NCI-H510A treated with DMSO at 0.1 percent for 48 hours (cell line): Measurements from ENCODE around the gene LDB3.

Source experiments
- DNase-seq: peaks from one replicate; lab custom pipeline; 2025; lab: John Stamatoyannopoulos, UW

The LDB3 gene

DNA sequence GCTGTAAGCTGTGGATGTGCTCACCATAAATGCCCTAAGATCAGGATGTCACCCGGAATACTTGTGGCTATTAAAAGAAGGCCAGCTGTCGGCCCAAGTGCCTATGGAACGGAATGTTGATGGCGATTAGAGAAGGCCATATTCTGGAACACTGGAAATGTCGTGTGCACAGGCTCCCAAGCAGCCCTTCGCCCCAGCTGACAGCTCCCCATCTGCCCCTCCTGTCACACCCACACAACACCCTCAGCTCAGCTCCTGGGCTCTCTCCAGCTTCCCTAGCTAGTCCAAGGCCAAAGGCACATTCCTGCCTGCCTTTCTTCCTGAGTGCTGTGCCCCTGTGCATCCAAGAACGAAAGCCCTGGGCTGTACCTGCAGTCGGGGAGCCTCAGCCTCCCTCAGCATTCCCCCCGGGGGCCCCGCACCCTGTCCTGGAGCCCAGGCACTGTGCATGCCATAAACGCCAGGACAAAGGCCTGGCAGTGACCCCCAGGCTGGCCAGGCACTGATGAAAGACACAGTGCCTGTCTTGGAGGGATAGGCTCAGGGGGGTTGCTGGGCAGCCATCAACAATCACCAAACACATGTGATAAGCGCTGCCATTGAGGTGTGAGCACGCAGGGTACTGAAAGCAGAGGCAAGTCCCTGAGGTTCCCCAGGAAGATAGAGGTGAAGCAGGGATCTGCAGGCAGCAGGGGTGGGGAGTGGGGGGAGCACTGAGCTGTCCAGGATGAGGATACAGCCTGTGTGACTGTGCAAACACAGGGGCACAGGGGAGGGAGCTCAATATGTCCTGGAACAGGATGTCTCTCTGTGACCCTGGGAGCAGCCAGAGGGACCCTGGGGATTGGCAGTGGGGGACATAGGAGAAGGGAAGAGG is 3.7 kb upstream of the LDB3 start:
- DNase-seq = no peak

DNA sequence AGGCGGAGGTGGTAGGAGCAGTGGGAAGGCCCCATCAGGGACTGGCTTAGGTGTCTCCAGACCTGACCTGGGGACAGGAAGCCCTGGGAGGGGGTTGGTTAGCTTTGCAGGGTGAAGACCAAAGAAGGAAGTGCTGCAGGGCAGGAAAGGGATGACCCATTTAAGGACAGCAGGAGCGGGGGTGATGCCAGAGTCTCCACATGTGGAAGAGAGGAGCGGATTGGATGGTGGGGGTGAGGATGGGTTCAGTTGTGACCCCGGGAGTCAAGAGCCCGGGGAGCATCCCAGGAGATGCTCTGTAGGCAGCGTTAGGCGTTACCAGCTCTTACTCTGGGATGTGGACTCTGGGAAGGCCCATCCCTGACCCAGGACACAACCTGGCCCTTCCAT is 3.1 kb upstream of the LDB3 start:
- DNase-seq = no peak

DNA sequence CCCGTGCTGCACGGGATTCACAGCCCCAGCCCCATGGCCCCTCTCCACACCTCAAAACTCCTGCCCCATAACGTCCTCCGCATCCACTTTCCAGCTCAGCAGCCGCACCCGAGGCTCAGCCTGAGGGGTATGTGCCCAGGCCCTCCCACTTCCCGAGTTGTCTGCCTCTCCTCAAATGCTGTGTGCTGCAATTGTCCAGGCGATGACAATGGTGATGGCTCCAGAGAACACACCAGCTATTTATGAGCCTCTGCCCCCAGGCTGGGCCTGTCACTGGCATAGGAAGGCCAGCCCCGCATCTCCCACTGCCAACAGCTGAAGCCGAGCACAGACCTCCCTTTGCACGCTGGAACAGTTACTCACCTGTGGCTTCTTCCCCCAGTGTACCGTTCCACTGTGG is 2.4 kb upstream of the LDB3 start:
- no peak for DNase-seq

DNA sequence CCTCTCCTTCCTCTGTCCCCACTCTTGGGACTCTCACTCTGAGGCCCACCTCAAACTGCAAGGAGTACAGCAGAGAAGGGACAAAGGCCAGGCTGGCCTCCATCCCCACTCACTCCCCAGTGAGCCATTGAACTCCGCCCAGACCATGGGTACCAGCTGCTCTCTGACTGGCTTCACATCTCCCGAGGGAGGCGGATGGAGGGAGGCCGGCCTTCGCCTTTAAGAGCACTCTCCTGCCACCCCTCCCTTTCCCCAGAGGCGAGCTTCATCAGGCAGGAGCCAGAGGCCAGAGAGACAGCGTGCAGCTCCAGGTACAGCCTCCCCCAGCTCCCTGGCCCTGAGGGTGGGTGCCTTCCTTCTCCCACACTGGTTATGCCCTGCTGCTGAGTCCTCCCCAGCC is 1.8 kb upstream of the LDB3 start:
- DNase-seq = peak; percentile 85

DNA sequence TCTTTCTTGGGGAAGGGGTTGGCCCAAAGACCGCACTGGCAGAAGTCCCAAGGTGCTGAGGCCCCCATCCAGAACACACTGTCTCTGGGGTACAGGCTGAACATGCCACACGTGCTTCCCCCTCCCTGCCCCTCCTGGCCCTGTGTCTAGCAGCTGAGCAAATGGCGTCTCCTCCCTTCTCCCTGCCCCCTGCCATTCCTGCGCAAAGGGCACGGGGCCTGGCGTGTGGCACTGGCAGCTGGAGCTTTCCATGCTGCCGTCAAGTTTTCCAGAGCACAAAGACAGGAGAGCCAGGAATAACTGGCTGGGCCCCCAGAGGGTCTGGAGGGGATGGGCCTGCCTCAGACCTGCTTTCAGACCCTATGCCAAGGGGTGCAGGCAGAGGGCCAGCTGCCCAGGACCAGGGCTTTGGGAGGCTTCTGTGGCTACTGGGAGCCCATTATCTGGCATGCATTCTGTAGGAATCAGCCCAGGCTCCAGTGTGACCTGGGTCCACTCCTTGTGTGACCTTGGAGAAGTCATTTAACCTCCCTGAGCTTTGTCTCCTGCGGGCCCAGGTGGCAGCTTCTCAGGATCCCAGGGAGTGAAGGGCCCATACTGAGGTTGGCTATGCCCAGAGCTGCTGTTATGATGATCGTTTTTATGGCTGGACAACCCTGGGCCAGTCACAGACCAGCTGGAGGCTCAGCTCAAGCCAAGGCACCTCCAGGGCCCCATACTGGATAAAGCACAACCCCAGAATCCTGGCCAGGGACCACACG is 710 bp upstream of the LDB3 start:
- DNase-seq = no peak

DNA sequence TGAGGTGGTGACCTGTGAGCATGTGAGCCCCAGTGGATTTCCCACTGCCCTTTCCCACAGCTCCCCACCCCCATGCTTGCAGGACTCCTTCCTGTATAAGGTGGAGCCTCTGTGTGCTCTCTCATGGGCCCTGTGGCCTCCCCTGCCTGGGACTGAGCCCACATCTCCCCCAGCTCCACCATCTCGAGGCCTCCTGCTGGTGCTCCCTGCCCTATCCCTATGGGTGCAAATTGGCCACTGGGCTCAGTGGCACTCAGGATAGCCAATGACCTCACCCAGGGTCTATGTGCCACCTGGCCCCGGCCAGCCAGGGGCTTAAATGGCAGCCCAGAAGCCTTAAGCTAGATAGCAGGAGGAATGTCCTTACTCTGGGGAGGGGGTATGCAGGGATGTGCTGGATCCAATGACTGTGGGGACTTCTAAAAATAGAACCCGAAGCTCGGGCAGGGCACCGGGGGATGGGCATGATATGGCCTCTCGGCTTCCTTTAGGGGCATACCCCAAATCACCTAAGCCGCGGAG is 2.0 kb downstream of the LDB3 start:
- no peak for DNase-seq

DNA sequence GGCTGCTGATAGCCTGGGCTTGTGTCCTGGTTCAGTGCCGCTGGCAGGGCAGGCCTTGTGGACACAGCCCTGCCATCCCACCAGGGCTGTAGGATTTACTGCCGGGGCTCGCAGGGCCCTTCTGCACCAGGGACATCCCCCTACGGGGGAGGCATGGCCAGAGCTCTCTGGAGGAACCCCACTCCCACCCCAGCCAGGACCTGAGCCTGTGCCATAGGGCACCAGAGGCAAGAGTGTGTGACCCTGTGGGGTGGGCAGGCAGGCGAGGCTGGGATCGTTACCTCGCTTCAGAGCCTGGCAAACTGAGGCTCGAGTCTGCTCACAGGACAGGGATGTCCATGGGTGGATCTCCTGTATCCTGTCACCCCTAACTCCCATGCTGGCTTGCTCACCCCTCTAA is 2.6 kb downstream of the LDB3 start:
- DNase-seq = no peak

DNA sequence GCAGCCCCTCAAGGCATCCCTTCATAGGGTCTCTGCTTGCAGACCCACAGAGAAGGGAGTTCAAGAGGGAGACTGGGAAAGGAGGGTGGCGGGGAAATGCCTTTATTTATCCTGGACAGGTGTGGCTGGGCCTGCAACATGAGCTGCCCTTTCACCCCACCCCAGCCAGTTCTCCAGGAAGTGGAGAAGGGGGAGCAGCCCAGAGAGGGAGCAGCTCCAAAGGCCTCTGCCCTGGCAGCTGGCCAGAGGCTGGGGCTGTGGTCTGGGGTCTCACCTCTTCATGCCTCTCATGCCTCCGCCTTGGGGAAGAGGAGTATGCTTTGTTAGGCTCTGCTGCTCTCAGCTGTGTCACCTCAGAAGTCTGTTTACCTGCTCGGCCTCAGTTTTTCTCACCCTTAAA is 3.1 kb downstream of the LDB3 start:
- DNase-seq = peak; percentile 41

DNA sequence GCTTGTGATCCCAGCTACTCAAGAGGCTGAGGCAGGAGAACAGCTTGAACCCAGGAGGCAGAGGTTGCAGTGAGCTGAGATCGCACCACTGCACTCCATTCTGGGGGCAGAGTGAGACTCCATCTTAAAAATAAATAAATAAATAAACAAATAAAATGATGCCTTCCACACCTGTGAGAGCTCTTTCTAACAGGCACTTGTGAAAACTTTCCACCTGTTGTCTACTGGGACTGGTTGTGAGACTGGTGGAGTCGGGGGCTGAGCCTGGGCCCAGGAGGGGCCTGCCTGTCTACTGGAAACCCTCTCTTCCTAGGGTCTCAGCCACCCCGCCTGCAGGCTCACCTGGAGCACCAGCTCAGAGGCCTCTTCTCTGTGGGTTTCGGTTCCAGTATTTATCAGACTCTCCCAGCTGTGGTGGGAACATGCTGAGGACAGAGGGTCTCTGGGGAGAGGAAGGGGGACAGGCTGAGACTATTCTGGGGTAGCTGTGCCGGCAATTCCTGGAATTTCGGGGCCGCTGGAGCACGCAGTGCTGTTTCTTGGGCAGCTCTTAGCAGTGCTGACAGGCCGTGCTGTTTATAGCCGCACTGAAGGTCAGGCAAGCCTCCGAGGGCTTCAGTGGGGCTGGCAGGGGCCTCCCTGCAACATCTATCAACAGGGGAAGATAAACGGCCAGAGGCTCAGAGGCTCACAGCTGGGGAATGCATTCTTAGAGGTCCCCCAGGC is 3.8 kb downstream of the LDB3 start:
- no peak for DNase-seq

DNA sequence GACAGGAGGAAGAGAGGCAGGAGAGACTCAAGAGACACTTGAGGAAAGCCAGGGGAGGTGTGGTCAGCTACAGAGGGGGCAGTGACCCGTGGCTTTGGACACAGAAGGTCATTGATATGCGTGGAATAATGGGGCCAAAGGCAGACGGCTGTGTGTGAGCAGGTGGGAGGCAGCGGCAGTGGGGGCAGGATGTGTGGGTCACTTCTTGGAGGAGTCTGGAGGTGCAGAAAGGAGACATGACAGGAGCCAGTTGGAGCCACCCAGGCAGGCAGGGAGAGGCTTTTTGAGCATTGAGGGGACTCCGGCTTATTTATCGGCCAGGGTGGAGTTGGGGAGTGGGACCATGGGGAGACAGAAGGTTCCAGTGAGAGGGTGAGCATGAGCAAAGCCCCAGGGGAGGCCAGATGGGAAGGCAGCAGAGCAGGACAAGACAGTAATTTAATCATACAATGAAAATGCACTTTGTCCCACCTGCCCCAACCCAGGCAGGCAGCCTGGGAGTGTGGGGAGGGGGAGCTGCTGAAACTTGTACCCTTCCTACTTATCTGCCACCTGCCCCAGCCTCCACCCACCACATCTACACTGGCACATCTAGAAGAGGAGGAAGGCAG is 5.0 kb downstream of the LDB3 start:
- no peak for DNase-seq

DNA sequence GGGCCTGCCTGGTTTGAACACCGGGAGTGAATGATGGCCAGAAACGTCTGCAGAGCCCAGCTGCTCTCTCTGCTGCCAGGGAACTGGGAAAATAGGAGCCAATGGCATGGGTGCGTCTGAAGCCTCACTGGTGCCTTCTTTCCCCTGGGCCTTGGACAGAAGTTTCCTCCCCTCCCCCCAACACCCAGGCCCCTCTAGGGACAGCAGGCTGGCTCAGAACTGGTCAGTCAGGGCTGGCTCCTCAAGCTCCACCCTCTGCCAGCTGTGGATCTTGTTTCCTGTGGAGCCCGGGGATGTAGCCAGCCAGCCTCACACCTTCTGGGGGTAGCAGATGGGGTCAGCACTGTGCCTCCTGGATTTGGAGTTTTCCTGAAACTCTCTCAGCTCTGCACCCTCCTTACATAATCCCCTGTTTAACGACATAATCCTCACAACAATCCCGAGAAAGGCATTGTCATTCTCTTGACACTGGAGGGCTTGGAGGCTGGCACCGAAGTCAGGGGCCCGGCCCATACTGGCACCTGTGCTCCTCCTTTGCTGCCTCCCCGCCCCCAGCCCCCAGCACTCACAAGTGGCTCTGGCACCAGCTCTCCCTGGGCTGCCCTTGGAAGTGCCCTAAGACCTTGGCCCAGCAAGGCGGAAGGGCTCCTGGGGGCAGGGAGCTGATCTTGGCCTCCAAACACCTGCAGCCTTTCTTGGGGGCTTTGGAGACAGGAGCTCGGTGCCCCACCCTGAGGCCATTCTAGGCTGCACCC is 5.7 kb downstream of the LDB3 start:
- peak; percentile 35 for DNase-seq

DNA sequence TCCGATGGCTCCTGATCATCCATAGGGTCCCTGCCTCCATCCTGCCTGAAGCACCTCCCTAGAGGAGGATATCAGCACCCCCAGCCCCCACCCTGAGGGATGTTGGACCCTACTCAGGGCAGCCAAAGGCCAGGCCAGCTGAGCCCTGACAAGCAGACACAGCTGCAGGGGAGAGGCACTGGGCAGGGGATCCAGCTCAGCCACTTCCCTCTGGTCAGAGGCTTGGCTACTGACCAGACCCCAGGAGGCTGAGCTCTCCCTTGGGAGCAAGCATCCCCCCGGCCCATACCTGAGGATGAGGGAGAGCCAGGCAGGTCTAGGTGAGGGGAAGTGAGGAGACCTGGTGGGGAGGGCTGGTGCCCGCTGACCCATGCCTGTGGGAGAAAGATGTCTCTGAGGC is 6.6 kb downstream of the LDB3 start:
- no peak for DNase-seq

DNA sequence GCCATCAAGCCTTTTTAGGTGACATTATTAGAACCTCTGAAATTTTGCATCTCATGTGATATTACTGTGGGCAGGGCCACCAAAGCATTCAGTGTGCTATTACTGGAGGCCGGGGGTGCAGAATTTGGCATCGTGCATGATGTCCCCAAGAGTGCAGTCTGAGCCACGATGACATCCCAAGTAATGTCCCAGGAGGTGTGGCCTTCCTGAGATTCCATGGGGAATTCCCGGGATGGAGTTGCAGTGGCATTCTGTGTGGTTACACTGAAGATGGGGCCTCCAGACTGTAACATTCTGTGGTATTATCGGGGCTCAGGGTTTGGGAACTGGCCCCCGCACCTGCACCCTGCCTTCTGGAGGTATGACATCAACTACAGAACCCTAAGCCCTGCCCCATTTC is 9.1 kb downstream of the LDB3 start:
- DNase-seq = no peak

DNA sequence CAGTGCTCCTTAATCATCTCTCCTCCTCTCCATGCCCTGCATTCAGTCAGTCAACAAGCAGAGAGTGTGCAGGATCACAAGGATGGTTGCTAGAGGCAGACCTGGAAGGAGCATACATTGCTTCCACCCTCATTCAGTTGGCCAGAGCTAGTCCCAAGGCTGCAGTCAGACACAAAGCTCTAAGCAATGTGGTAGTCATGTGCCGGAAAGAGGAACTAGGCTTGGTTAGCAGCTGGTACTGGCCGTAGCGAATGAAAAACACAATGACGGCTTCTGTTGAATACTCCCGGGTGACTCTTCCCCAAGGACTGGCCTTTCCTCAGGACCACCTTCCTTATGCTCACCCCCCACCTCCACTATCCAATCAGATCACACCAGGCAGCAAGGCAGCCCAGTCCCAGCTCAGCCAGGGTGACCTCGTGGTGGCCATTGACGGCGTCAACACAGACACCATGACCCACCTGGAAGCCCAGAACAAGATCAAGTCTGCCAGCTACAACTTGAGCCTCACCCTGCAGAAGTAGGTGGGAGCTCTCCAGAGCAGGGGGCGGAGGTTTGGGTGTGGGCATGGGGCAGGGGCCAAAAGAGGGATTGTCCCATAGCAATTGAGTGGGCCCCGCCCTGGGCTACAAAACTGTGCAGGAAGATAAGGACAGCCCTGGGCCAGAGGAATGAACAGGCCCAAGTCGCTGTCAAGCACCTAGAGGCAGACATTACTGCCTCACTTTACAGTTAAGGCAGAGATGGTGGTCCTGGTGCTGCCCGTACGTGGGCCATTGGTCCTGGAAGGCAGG is 10.9 kb downstream of the LDB3 start:
- no peak for DNase-seq

DNA sequence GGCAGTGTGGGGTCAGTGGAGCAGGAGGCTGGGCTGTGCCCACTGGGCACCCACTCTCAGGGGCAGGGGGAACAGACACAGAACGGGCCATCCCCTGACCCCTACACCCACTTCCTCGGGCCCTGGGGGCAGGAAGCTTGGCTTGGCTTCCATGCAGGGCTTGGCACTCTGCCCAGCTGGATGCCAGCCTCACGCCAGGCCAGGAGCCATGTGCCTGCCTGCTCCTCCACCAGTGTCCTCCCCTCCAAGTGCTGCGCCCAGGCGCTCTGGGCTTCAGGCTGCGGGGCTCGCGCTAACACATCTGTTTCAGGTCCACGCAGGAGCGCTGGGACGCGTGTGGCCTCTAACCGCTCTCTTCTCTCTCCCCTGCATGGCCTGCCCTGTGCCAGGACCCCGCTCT is 12.7 kb downstream of the LDB3 start:
- no peak for DNase-seq

DNA sequence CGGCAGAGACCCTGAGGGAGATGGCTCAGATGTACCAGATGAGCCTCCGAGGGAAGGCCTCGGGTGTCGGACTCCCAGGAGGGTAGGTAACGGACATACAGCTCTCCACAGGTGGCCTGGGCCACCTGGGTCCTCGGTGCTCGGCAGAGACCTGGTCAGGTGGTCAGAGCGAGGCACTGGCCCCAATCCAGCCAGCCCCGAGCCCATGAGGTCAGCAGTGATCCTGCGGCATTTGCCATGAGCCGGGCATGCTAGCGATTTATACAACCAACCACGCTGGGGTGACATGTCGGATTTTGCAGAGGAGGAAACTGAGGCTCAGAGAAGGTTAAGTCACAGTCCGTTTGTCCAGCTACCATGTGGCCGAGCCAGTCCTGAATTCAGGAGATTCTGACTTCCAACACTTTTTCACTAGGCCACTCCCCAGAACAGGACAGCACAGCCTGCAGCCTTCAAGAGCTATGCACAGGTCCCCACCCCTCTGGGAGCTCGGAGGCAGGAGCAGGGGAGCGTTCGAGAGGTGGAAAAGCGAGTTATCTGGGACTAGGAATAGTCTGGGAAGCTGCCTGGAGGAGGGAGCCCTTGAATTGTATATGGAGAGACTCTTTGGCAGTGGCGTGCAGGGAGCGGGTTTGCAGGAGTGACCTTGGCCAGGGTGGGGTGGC is 13.5 kb downstream of the LDB3 start:
- DNase-seq = no peak

DNA sequence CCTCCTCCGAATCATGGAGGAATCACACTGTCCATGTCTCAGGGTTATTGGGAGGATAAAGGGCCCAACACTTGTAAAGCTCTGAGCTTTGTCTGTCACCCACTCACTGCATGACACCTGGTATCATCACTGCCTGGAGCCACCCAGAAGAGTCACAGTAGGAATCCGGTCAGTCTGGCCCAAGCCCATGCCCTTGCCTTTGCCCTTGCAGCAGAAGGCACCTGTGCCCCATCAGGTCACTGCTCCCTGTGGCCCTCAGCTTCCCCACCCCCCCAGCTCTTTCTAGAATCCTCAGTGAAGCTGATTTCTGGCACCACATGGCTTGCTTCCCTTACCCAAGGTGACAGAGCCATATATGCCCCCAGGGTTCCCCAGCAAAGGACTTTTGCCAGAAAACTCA is 14.4 kb downstream of the LDB3 start:
- DNase-seq = no peak

DNA sequence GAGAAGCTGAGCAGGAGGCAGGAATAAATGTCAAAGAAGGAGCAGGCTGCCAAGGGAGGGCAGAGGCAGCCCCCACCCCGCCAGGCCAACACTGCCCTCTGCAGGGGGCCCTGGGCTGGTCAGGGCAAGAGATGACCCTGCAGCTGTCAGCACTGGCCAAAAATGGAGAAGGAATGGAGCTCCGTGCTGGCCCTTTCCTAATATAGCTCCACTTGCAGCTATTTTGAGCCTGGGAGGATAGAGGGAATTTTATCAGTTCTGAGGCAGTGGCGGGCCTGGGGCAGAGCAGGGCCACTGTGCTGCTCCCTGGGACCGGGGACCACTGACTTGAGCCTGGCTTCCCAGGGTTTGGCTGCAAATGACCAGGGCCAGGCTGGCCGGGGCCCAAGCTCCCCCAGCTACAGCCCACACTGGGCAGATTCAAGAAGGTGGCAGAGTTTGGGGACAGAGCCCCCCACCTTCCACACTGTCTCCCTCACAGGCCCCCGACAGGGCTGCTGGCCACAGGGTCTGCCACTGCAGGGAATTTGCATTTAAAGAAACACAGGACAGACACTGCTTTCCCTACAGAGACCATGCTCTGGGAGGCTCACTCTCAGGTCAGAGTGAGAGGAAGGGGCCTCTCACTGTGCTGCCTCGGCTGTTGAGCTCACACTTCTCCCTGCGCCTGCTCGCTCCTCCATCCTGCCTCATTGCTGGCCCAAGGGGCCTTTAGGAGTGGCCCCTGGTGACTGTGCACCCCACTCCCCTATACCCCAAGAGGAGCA is 16.2 kb downstream of the LDB3 start:
- DNase-seq = no peak

DNA sequence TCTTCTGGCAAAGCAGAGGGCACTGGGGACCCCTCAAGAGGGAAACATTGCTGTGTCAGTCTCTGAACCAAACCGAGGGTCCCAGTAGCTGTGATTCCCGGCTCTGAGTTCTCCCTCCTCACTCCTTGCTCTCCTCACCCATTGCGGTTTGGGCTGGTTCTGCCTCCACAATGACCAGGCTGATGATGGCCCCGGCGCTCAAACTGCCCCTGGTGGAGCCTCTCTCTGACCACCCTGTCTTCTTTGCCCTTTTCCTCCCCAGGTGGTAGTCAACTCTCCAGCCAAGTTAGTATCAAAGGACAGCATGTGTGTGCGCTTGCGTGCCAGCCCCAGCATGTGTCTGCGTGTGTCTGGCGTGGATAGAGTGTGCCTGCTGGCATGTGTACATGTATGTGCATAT is 17.1 kb downstream of the LDB3 start:
- DNase-seq = no peak
